8988T (cell line): Measurements from ENCODE around the gene ZIC4.

ENCODE experiments used
- DNase-seq: peaks from one replicate; pipeline ENCODE4 v3.0.0; 2011

ZIC4 gene

DNA sequence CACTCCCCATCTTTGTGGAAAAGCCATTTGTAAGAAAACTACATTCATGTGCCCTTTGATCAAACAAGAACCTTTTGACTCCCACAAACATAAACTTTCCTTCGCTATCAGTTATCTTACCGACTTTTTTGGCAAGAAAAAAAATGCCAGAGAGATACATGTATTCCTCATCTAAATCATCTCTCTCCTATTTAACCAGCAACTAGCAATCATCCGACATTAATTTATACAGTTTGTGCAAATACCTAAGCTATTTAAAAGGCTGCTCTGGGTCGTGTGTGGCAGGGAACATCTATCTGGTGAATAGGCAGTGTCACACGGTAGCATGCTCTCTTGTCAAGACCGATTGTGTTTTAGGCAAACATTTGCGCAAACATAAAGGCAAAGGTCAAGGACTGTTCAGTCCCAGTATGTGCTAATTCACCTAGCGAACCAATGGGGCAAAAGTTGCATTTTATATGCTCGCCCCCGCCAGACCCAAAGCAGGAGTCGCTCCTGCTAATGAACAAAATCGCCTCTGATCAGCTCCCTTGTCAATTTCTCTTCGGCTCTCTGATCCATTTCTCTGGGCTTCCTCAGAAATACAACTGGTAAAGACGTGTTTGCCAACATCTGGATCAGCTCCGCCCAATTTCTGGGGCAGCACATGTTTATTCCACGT is 37.7 kb downstream of the ZIC4 start:
- no peak for DNase-seq

DNA sequence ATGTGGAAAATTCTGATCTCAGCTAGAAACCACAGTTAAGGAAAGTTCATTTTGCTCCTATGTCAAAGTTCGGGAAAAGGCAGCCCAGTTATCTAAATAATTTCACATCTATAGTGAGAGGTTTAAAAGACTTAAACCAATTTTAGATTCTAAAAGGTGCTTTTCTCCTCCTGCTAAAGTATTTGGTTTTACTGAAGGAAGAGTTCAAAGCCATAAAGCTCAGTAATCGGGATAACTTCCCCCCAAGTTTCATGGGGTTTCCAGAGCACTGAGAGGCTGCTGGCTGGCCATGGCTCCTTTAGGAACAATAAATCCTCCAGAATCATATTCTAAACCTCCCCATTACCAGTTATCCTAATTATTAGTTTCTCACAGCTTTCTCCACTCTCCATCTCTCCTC is 38.2 kb downstream of the ZIC4 start:
- no peak for DNase-seq

DNA sequence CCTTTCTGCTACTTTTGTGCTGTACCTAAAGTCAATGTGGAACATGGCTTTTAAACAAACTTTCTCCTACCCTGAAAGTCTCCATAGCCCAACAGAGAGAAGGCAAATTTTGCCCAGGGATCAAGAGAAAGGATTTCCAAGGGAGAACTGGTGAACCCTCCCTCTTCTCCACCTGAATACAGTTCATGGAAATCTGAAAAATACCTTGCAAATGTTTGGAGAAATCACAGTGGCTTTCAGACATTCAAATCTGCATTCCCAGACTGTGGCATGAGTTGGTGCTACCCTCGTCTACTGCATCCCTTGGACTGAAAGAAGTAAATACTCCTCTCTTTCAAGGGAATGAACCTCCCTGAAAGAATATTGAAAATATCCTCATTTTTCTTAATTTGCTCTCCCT is 38.7 kb downstream of the ZIC4 start:
- no peak for DNase-seq

DNA sequence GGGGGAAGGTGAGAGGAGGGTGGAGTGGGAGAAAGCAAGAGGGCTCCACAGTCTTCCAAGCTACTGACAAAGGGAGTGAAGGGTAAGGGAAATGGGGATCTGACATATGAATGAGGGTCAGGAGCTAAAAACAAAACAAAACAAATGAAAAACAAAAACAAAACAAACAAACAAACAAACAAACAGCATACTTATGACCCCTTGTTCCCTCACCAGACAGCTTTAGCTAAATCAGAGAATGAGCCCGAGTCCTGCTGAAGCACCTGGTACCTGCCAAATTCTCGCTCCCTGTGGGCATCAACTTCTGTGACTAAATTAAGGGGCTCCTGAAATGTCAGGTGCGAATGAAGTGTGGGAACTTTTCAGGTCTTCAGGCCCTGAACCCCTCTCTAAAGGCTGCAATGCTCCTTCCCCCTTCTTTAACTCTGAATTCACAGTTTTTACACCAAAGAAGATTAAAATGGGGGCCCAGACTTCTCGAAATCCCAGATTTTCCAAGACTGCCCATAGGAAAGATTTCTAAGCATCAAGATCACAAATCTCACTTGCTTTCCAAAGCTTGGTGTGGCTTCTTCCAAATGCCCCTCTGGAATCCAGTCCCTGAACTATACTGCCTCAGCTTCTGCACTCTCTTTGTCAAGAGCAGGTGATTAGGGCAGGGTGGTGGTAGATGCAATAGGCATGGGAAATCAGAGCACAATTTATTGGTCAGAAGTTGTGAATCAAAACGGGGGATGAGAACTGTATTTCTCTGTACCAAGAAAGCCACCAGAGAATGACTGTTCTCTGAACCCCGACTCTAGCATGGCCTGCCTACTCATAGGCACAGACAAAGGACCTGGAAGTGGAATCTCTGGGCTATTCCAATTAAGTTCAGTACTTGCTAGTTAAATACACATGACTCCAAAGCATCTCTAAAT is 40.9 kb downstream of the ZIC4 start:
- DNase-seq = no peak

DNA sequence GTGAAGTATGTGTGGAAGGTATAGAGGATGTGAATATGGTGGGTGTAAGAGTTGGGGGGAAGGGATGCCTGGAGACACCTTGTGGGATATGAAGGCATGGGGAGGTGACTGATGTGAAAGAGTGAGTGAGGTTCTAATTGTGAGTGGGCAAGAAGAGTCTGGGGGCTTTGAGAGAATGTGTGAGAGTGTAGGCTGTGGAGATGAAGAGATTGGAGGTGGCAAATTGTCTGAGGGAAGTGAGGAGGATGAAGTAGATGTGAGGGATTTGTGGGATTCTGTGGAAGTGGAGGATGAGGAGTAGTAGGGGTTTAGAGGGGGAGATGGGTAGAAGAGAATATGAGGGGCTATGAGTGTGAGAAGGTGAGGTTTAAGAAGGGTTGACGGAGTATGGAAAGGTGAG is 41.6 kb downstream of the ZIC4 start:
- no peak for DNase-seq

DNA sequence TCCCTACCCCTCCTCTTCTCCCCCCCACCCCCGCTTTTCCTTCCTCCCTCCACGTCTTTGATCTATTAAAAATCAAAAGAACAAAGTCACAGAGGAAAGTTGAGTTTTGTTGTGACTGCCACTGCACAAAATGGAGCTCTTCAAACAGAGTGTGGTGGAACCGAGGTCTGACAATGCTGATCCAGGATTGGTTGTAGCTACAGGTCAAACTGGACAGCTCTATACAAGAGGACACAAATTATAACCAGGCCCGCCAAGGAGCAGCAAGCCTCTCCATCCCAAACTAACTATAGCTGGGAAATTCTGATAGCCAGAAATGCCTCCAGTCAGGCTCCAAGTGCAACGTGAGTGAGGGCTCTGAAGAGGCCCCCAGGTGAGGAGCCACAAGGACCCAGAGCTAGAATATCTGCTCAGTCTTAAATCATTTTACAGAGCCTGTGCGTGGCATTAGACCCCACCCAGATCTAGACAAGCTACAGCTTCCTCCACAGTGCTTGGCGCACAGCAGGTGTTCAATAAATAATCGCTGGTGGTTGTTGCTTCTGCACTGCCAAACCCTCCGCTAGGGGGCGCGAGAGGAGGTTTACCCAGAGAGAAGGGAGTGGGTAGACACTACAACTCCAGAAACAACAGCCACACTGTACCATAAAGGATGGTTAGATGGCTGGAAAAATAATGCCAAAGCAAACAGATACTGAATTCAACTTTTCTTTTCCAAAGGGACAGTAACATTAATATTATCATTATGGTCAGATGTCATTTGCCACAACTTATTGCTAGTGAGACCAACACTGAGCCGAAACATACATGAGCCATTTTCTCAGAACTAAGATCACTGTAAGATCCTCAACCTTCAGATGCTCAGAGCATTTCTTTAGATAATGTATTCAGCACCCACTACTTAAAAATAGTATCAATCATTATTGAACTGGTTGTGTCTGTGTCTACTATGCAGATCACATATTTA is 44.6 kb downstream of the ZIC4 start:
- DNase-seq = no peak

DNA sequence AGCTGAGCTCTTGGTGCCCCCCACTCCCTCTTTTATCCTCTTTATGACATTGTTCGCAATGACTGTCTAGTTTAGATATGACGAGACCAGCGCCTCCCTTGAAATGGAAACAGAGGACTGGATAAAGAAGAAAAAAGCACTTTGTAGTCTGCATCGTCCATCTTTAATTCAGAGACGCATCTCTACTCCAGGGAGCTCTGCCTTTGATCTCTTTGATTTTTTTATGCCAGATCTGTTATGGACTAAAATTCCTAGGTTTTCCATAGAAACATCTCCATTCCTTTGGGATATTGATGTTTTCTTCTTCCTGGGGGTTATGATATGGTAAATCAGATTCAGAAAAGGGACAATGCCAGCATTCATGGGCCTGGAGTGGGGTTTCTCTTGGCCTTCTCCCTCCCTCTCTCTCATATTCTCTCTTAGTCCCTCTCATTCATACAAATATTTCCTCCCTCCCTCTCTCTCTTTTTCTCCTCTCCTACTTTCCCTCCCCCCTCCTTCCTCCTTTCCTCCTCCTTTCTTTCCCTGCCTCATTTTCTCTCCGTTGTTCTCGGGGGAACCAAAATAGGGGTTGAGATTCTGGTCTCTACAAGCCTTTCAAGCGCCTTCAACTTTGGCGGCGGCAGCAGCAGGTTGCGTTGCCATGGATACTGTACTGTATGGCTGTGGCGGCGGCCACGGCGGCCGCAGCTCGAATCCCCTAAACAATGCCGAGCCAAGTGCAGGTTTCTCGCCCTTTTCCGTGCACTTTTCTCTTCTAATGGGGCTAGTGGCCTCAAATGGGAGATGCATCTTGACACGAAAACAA is 45.5 kb downstream of the ZIC4 start:
- DNase-seq = no peak

DNA sequence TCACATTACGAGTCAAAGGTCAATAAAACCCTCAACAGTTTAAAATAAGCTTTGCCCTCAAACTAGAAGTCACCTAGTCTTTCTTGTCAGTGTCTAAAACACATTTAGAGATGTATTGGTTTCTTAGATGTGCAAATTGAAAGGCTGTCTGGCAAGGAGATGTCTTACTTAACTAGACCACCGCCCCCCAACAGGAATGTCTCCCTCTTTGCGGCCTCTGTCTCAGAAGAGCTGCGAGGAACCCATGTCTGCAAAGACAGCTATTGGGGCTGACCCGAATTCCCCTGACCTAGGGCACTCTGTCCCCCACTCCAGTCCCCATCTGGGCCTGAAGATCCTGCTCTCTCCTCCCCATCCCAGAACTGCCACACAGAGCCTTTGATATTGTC is 46.3 kb downstream of the ZIC4 start:
- no peak for DNase-seq

DNA sequence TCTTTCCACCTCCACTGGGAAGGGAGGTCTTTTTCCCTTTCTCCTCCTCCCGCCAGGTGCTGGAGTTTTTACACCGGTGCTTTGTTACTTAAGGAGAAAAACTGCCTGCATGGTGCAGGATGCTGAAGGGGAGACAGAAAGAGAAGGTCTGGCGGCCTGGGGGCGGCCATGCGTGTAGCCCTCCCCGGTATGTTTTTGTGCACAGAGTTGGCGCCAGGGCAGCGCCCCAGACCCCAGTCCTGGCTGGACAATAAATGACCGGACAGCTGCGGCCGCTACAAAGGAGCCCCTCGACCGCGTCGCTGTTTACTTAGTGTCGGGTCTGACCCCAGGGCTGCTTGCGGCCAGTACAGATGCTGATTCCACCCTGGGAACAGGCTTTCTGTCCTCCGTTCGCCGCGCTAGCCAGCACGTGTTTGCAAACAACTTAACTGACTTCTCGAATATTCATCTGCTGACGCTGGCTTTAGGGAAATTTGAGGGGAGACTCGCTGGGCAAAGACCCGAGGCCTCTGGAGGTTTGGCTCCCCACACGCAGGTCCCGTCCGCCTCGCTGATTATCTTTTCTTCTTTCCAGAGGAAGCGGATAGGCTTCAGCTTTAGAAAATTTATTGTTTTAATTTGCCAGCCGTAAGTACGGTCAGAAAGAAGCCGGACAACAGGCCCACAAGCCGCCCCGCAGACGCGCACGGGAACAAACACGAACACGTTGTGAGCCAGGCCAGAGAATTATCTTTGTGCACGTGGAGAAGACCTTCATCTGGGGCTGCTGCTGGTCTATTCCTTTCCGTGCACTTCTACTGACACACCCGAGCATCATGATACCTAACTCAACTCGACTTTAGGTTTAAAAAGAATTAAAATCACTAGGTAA is 46.9 kb downstream of the ZIC4 start:
- DNase-seq = no peak

DNA sequence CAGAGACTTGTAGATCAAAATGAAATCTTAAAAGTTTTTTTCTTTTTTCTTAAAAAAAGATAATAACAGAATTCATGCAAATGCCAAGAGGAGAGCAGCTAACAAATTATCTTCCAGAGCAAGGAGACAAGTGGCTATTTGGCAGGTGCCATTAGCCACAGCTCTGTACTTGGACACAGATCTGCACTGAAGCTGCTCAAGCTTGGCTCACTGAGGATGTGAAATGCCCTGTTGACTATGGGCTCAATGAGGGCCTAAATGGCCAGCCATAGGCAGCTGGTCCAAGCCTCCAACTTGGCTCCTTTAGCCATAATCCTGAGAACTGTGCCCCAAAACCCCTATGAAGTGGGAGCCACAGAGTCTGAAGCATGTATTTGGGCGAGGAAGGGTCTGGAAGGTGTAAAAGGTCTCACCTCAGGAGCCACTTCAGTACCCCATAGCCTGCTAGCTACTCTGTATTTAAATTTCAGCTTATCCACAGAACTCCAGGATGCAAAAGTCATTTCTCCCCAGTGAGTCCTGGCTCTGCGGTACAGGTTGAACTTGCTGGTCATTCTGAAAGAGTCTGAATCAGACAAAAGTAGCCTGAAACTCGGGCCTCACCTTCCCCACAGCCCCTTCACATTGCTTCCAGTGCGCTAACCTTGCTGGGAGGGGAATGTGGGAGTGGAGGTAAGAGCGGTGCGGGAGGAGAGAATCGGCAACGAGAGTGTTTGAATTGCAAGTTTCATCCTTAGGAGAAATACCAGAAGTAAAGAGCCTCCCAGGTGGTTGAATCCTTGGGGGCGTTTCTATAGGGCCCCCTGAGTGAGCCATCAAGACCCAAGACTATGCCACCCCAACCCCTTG is 48.0 kb downstream of the ZIC4 start:
- no peak for DNase-seq

DNA sequence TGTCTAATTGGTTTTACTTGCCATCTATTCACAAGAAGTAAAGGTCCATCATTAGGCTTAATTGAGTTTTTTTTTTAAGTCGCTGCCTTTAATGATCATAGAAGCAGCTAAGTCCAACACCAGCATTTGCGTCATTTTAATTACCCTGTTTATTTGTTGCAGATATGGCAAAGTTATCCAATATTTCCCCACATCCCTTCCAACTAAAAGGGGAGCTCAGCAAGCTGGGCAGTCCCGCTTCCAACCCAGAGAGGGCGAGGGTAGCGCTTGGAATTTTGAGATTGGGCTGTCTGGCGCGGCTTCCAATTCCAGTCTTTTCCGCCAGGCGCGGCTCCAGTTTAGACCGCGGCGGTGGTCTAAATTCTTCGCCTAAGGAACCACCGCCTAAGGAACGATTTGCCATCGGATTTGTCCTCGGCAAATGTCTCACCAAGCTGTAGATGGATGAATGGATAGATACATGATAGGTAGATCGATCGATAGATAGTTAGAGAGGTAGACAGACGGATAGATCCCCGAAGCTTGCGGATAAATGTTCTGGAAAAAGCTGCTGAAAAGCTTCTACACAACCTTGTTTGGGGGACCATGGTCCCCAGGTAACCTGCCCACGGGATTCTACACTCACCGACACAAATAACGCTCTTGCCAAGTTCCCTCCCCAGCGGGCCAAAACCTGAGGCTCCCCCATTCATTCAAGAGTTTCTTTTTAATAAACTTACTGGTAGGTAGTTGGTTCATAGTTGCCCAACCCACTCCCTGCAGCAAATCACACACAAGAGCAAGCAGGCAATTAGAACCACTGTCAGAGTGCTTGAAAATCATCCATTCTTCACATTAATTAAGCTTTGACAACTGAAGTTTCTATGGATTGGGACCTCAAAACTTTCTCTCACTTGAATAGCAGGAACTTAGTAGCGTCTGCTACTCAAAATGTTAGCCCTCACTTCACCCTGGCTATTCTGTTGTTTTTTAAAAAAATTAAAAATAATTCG is 49.1 kb downstream of the ZIC4 start:
- DNase-seq = no peak

DNA sequence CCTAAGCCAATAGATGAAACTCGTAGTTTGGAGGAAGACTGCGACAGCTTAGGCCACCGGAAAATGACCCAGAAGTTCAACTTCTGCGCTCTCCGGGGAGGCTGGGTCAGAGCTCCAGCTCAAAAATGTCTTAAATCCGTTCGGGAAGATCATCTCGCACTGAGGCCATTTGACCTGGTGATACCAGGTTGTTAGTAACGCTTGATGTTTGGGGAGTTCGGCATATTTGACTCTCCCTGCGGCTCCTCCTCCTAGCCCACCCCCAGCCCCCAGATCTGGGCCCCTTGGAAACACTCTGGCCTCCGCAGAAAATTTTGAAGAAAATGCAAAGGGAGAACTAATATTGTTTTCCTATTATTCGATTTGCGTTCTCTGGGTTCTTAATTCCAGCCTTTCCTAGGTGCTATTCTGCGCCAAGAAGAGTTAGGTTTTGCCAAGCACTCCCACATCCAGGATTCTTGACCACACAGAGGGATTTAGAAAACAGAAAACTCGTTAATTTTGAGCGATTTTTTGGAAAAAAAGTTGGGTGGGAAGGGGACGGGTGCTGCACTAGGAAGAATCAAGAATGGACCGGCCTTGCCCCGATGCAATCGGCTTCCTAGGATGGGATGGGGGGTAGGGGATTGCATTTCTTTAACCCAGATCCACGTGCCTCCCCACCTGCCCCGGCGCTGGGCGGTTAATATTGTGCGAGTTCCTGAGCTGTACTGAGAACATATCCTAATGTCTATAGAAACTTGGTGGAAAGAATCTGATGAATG is 50.0 kb downstream of the ZIC4 start:
- DNase-seq = no peak

DNA sequence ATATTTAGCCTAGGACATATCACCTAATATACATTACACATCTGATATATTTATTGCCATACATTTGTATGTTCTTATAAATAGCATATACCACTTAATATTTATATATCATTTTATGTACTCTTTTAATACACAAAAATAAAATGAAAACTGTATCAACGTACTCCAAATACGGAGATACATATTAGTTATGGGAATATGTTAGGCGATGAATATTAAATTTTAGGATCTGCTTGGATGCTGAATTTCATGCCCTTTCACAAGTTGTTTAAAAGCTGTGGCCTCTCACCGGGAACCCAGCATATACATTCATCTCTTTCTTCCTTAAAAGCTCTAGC is 50.6 kb downstream of the ZIC4 start:
- no peak for DNase-seq

DNA sequence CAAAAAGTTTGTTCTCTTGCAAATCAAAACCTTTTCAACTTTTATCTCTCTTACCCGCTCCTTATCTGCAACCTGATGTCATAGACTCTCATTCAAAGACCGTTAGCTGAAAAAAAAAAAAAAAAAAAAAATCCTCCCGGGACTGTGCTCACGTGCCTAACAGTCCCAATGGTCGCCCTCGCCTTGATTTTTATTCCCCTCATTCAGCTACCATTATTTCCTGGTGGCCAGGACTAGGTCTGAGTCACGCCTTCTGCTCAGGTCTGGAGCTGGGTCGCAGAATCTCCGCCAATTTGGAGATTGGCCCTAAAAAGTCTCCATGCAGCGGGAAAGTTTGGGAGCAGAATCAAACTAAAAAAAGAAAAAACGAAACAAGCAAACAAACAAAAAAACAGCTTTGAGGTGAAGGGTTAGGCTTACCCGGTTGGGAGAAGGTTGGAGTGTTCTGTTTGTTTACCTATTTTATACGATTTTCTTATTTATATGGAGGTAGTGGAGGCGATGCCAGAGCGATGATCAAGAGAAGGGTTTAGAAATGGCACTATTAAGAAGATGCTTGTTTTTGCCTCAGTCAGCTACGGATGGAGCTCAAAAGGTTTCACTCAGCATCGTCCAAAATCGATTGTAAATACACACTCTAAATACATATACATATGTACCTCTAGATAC is 51.1 kb downstream of the ZIC4 start:
- DNase-seq = no peak

DNA sequence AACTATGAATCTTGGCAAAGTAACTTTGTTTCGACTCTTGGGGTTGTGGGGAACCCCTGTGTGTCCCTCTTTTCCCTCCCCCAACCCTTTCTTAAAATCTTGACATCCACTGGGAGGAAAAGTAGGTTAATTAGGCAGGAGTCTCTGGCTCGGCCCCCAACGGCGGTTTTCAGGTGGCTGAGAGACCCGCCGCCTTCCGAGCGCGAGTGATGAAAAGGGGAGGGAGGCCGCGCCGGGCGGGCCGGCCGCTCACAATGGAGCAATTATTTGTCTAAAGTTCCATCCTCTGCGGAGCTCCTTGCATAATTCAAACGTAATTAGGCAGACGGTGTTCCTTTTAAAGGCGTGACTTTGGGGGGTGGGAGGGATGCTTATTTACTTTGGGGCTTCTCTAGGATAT is 51.7 kb downstream of the ZIC4 start:
- no peak for DNase-seq

DNA sequence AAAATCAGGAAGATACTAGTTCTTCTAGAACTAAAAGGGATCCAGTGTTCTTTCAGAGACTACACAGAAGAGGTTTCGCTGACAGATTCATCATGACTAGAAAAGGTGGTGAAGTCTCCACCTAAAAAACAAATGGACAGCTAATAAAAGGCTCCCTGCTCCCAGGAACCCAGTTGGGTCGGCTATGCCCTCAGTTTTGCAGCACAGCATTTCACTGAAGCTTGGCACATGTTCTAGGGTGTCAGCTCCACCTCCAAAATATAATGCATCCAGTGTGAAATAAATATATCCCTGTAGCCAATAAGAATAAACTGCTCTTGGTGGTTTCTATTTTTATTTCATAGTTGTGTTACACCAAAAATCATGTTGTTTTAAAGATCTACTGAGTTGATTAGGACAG is 55.0 kb downstream of the ZIC4 start:
- DNase-seq = no peak

DNA sequence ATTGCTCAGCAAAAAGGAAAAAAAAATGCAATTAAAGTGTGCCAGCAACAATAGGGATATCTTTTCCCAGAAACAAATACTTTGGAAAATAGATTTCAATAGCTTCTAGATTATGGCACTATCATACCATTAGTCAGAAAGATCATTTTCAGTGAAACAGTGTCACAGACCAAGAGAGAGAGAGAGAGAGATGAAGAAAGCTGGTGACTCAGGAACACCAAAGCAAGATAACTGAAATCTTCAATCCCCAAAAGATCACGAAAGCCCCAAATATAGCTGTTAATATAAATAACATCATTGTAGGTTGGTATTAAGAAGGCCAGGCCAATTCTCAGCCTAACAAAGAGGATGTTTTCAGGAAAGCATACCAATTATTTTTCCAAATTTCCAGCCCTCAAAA is 57.4 kb downstream of the ZIC4 start:
- no peak for DNase-seq

DNA sequence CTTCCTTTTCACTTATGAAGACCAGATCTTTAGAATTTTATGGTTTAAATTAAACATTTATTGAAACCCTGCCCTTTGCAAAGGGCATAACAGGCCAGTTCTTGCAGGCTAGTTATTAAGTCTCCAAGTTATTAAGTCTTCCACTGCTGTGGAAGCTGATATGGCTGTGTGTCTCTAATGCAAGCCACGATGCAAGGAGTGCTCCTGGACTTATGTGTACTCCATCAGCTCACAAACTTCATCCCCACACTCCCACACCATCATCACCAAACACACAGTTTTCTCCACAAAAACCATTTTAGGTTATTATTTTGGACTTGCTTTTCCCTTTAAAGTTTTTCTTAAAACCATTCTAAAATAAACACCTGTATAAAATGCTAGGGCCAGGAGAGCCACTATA is 62.4 kb downstream of the ZIC4 start:
- no peak for DNase-seq
